SK-N-SH treated with all-trans-retinoic acid at 6 μM for 48 hours (cell line): ENCODE measurements around the gene DST.

Experiments used
- BACH2 ChIP-seq: fragments of 250-450 bp; sonication (Bioruptor Pico); IDR thresholded peaks from 2 replicates; pipeline ENCODE4 v1.9.0; 2021; ENCODE audit warnings: mild to moderate bottlenecking, borderline replicate concordance
- GLIS3 ChIP-seq: fragments of 250-450 bp; sonication (Bioruptor Pico); IDR thresholded peaks from 2 replicates; pipeline ENCODE4 v1.5.0; 2020; ENCODE audit warnings: mild to moderate bottlenecking, moderate library complexity
- TF ChIP-seq, protein P1 (sequence below): fragments of 250-450 bp; sonication (Bioruptor Pico); IDR thresholded peaks from 2 replicates; pipeline ENCODE4 v1.8.0; 2020; ENCODE audit warnings: mild to moderate bottlenecking, moderate library complexity, borderline replicate concordance
- TF ChIP-seq, protein P2 (sequence below): fragments of 250-450 bp; sonication (Bioruptor Pico); IDR thresholded peaks from 2 replicates; pipeline ENCODE4 v1.5.1; 2020; ENCODE audit warnings: low read depth, mild to moderate bottlenecking, moderate library complexity

DNA sequence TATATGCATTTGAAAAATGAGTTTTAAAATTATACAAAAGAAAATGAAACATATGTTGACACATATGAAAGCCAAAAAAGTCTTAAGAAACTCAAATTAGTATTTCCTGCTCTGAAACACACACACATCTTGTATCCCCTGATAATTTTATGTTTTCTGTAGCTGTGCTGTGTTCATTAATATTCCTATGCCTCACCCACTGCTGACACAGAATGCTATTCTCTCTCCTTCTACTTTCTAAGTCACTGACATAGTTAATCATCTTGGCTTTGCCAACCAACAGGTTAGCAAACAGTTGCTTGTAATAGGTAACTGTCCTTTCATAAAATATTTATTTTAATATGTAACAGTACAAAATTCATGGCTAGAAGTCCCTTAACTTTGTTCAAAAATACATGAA is 140.7 kb downstream of the DST start:
- no peak for TF ChIP-seq GLIS3 (CRISPR knock-in tag)
- TF ChIP-seq BACH2 (CRISPR knock-in tag), result no peak
- TF ChIP-seq, protein P1, sequence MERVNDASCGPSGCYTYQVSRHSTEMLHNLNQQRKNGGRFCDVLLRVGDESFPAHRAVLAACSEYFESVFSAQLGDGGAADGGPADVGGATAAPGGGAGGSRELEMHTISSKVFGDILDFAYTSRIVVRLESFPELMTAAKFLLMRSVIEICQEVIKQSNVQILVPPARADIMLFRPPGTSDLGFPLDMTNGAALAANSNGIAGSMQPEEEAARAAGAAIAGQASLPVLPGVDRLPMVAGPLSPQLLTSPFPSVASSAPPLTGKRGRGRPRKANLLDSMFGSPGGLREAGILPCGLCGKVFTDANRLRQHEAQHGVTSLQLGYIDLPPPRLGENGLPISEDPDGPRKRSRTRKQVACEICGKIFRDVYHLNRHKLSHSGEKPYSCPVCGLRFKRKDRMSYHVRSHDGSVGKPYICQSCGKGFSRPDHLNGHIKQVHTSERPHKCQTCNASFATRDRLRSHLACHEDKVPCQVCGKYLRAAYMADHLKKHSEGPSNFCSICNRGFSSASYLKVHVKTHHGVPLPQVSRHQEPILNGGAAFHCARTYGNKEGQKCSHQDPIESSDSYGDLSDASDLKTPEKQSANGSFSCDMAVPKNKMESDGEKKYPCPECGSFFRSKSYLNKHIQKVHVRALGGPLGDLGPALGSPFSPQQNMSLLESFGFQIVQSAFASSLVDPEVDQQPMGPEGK (CRISPR knock-in tag), result no peak
- TF ChIP-seq, protein P2, sequence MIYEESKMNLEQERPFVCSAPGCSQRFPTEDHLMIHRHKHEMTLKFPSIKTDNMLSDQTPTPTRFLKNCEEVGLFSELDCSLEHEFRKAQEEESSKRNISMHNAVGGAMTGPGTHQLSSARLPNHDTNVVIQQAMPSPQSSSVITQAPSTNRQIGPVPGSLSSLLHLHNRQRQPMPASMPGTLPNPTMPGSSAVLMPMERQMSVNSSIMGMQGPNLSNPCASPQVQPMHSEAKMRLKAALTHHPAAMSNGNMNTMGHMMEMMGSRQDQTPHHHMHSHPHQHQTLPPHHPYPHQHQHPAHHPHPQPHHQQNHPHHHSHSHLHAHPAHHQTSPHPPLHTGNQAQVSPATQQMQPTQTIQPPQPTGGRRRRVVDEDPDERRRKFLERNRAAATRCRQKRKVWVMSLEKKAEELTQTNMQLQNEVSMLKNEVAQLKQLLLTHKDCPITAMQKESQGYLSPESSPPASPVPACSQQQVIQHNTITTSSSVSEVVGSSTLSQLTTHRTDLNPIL (CRISPR knock-in tag), result no peak
